Effector CD4-positive, alpha-beta T cell (primary cell): ENCODE measurements around the gene KIFAP3.
A peak's percentile ranks its signal among the peaks of the same experiment; 100 is the strongest.
"Not testable (repeated sequence)": the region's sequence is repeated elsewhere in the genome, so short reads cannot be mapped to it uniquely, and the experiment has no call there.

ENCODE experiments used
- DNase-seq: peaks from one replicate; pipeline ENCODE4 v3.0.0-alpha.2; 2020

KIFAP3 gene

DNA sequence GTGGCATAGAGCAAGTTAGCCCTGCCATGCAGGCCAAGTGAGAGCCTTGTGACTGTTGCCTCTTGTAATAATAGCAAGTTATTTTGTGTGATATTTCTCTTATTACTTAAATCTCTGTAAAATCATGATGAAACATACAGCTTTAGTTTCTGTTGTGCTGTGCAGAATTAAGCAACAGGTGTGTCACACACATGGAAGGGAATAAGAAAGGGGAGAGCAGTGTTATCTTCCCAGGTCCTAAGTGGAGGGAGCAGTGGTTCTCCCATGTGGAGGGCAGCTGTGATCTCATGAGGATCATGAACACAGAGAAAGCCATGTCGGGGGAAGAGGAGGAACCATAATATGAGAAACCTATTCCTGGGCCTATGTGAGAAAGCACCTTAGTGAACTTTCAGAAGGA is 155.6 kb downstream of the KIFAP3 start:
- DNase-seq, result no peak

DNA sequence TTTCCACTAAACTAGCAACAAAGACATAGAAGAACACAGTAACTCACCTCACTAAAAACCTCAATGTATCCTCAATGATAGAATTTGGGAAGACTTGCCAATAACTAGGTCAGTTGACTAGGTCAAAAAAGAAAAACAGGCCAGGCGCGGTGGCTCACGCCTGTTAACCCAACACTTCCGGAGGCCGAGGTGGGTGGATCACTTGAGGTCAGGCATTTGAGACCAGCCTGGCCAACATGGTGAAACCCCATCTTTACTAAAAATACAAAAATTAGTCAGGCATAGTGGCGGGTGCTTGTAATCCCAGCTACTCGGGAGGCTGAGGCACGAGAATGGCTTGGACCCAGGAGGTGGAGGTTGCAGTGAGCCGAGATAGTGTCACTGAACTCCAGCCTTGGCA is 156.3 kb downstream of the KIFAP3 start:
- DNase-seq, result not testable (repeated sequence)

DNA sequence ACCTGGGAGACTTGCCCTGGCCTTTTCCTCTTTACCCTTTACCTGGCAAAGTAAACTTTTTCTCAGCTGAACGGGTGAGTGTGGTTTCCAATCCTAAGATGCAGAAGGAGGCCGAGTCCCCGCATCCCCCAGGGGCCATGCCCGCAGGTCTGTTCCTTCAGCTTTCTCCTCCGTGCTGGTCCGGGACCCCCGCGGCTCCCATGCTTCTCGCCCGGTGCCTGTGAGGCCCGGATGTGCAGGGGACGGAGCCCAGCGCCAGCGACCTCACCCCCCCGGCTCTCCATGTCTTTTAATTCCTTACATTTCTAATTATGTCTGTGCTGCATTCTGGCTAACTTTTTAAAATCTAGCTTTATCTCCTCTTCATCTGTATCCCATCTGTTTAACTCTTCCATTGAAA is 159.3 kb downstream of the KIFAP3 start:
- DNase-seq, result no peak

DNA sequence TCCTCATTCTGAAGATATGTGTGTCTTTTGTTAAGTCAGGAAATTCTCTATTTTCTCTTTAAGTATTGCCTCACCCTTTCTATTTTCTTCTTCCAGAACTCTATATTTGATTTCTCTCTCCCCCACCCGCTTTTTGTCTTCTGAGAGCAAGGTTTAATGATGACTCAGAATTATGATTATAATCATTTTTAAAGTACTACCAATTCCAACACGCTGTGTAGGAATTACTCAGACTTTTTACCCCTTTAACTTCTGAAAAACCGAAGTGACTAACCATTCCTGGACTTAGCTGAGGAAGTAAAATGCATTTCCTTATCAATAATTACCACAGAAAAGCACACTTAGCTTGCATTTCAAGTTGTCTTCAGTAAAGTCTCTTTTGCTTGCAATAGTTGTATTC is 160.0 kb downstream of the KIFAP3 start:
- DNase-seq, result no peak

DNA sequence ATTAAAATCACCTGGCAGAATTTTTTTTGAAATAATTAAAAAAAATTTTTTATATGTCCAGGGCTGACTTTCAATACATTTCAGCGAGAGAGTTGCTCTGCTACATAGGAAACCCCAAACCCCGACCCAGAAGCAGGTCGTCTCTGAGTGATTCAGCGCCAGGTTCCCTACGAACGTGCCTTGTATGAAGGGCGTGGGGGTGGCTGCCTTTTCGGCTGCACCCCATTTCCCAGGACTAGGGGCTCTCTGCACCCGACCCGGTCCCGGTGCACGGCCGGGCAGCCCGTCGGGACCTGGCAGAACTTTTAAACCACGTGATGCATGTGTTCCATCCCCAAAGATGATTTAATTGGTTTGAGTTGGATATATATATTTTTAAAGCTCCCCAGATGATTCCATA is 165.0 kb downstream of the KIFAP3 start:
- no peak for DNase-seq

DNA sequence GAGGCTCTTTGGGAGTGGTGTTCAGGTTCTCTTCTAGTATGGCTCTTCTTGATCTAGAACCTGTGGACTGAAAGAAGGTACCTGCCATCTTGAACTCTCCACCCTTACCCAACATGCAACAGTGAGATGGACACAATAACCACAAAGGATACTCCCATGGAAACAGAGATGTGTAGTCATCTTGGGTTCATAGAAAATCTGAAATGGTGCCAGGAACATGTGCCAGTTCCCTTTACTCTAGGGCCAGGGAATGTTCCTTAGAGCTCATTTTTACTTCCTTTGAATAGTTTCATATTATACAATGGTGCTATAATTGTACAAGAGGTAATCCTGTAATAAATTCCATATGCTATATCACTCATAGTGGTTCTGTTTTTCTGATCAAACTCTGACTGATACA is 167.6 kb downstream of the KIFAP3 start:
- no peak for DNase-seq

DNA sequence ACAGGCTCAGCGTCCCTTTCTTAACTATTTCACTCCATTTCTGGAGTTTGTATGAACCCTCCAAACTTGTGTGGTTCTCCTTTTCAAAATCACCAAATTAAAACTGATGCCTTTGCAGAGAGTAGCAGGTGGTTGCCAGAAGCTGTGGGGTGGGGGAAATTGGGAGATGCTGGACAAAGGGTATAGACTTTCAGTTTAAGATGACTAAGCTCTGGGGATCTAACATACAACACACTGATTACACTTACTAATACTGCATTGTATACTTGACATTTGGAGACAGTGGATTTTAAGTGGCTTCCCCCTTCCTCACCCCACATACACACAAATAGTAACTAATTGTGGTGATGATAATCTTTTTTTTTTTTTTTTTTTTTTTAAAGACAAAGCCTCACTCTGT is 169.7 kb downstream of the KIFAP3 start:
- no peak for DNase-seq

DNA sequence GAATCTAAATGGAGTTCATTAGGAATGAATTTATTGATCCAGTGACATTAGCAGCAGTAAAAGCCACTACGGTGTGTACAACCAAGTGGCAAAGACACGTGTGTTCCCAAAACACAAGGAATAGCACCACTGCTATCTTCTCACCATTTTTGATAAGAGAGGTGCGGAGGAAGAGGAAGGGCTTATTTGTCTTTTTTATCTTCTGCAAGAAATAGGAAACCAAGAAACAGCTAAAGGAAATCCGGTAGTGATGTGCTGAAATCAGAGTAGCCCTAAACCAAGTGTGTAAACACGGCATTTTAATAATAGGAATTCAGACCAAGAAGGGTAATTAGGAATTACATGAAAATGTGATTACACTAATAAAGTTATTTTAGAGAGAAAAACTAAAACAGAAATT is 171.7 kb downstream of the KIFAP3 start:
- DNase-seq, result no peak

DNA sequence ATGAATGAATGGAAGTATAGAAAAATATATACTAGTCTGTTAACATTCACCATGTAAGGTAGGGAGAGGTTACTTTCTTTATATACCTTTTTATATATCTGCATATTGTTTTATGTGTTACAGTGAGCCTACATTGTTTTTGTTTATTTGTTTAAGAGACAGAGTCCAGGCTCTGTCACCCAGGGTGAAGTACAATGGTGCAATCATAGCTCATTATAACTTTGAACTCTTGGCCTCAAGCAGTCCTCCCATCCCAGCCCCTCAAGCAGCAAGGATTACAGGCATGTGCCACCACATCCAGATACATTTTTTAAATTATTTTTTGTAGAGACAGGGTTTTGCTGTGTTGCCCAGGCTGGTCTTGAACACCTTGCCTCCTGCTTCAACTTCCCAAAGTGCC is 173.4 kb downstream of the KIFAP3 start:
- no peak for DNase-seq

DNA sequence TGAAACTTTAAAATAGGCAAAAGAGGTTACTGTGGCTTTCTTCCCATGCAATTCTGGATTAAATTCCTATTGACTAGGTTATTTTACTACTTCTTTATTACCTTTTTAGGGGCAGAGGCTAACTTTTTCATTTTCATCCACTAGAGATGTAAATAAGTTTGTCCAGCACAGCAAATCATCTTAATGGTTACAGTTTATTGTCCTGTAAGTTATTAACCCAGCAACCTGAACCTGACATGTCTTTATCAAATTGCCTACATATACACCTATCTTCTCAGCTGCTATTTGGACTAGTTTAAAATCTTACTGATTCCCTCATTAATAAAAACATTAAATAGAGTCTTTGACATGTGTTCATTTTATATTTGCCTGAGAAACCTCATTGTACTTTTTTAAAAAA is 173.9 kb downstream of the KIFAP3 start:
- no peak for DNase-seq

DNA sequence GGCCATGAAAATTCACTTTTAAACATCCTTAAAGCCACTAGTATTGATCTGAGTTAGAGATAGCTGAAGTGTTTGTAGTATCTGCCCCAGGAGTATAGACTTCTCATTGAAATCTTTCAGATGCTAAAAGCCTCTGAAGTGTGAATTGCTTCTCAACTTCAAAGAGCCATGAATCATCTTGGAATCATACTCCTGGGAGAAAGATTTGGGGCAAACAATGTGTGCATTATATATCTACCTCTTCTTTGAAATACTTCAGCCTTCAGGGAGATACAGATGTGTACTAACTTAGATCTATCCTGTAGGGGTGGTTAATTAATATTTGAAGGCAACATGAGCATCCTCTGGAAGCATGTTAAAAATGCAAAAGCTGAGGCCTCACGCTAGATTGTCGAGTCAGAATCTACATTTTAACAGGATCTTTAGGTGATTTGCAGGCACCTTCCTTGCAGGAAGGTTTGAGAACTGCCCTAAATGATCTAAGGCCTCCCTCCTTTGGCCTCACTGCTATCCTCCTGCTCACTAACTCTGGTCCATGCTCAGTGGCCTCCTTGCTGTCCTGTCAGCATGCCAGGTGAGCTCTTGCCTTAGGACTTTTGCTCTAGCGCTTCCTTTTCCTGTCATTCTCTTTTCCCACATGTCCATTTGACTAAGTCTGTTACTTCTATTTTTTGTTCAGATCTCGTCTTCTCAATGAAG is 174.8 kb downstream of the KIFAP3 start:
- no peak for DNase-seq

DNA sequence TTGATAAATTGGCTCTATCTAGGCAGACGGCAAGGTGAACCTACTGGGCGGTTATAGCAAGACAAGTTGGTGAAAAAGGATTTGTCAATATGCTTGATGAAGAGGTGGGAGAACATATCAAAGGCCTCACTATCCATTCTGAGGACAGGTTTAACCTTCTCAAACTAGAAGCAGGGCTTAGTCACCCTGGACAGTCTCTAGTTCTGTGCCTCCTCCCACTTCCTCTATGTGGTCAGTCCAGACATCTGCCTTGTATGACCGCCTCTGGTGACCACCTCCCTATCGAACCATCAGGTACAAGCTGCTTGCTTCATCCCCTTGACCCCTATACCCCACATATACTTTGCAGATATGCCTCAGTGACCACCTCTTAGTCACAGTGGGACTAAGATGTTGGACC is 178.5 kb downstream of the KIFAP3 start:
- no peak for DNase-seq

DNA sequence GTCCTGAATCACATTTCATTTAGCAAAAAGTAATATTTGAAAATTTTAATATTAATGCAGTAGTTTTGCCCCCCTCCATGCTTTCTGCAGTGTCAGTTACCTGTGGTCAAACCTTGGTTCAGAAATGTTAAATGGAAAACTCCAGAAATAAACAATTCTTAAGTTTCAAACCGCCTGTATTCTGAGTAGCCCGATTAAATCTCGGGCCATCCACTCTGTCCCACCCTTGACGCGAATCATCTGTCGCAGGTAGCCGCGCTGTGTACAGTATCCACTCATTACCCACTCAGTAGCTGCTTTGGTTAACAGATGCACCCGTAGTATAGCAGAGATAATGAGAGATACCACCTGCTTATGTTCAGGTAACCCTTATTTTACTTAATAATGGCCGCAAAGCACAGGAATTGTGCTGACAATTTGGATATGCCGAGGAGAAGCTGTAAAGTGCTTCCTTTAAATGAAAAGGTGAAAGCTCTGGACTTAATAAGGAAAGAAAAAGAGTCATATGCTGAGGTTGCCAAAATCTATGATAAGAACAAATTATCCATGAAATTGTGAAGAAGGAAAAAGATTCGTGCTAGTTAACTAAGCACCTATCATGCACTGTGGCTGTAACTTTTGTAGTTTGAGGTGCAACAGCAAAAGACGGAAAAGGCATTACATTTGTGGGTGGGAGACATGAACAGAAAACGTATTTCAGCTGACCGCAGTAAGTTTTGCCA is 179.9 kb downstream of the KIFAP3 start:
- no peak for DNase-seq

DNA sequence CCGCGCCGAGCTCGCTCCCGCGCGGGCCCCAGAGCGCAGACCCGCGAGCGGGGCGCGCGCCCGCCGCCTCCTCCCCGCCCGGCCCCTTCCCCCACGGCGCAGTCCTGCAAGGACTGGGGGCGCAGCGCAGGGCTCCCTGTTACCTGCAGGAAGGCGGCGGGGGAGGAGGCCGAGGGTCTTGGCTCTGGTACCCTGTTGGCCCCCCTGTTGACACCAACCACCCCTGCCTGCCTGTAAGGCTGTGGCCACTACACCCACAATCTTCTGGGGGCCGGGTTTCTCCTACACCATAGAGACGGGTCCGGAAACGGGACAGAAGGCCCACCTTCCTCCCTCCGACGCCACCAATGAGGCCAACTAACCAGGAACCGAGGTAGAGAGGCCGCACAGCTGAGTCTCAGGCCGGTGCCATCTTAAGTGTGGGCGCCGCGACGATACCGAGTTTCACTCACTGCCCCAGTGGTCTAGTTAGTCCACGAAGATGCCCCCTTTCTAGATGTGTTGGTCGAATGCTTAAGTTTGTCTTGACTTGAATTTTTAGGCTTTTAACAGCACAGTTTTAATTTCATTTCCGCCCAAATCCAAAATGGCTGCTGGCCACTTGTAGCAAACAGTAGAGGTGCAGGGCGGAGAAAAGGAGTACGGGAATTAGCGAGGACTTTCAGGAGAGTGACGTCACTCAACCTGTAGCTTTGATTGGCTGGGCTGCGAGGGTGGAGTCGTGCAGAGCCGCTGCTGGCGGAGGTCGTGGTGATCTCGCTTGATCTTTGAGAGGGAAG is 180.7 kb downstream of the KIFAP3 start, which contains the start of gene SCYL3:
SCYL3 (minus strand) TSS at position 252 of the 779 bp plus-strand sequence. CDS start 5,056 bp downstream, outside the sequence.
- peak; percentile 87 for DNase-seq

DNA sequence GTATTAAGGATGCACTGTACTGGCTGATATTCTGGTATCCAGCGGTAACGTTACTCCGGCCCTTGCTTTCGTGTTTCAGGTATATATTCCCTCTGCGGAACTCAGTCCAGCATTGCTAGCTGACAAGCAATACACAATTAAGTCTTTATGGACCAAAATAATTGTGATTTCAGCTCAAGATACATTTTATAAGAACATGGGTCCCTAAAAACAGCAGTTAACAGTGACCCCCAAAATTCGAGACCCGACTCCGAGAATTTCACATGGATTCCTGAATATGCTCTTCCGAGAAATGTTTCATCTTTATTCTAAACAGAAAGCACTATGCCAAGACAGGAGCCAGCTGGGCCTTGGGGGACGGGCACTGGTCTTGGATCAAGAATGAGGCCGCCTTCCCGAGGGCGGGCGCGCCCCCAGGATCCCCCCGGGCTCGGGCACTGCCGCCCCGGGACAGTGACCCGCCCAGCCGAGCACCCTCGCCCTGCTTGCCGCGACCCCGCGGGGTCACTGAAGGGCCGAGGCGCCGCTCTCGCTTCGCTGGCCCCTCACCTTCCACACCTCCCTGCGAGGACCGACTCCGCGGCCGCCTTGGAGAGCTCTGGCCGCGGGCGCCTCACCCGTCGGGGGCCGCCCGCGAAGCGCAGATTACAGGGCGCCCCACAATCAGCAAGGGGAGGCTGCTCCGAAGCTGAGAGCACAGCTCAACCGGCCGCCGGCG is 181.4 kb downstream of the KIFAP3 start:
- no peak for DNase-seq

DNA sequence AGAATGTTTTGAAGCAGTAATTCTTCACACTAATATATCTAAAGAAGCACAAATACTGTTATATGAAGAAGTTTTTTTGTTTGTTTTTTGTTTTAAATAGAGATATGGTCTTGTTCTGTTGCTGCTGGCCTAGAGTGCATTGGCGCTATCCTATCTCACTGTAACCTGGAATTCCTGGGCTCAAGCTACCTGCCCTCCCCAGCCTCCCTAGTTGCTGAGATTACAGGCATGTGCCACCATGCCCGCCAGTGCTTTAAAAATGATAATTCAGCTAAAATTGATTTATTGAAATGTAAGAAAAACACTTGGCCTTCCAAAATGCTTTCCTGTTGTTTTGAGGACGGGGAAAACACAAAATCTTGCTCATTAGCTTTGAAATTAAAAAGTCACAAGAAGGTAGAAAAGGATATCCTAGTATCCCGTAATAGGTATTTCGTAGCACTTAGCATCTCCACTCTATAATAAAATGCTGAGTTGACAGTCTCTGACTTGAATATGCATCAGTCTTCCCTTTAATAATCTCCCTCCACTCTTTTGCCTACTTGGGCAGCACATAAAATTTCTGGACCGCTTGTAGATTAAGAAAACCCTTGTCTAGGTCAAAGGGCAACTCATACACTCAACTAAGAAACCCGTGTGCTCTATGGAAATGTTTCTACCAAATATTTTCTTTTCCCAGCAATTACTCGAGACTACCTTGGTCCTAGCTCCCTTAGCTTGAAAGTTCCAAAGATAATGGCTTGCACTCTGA is 182.1 kb downstream of the KIFAP3 start:
- no peak for DNase-seq

DNA sequence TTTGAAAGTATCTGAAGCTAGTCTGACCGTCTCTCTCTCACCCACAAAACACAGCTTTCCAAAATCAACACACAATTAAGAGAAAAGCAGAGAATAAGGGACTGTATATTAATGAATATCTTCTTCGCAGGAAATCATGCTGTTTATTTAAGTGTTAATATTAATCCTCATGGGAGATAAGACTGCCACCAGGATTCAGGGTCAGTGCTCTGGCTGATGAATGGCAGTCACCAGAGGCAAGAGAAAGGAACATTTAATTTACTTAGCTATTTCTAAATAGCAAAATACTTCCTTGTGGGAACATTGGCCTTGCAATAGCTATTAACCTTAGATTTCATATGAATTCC is 183.0 kb downstream of the KIFAP3 start:
- DNase-seq, result no peak

DNA sequence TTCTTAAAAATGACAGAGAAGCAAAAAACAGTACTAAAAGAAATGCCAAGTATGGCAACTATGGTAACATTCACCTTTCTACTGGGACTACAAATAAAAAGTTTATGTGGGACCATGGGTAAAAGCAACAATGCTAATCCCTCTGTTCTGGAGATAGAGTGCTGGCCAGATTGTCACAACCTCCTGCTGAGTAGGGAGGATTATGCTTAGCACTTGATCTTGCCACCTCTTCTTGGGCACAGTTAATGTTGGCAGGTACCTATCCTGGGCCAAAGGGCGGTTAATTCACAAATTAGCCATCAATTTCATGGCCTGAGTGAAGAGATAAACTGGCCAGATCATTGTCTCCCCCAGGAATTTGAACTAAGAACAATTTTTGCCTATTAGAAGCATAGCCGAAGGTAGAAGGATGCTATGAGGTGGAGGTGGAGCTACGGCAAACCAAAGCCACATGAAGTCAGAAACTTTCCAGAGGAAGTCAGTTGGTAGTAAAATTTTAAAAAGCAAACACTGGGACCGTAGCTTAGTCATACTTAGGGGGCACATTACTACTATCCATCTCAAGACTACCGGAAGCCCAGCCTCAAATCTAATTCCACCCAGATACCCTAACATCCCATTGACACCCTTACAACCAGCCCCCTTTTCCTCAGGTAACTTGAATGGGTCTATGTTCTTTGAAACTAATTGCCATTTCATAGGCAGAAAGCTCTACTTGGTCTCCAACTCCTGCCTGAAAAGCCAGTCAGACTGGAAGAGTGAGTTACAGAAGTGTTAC is 183.5 kb downstream of the KIFAP3 start:
- peak; percentile 29 for DNase-seq

DNA sequence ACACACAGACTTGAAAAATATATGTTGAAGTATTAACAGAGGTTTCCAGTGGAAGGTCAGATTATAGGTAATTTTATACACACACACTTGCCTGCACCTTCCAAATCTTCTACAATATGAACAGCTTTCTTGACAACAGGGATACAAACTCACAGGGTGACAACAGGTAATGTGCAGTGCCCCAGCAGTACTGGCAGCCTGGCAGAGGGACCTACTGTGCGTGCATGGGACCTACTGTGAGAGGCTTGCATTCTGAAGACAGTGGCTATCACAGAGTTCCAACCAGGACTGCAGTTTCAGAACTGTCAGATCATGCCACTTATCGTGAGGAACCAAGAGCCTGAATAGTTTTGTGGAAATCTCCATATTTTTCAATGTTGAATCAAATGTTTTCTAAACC is 184.6 kb downstream of the KIFAP3 start:
- no peak for DNase-seq

DNA sequence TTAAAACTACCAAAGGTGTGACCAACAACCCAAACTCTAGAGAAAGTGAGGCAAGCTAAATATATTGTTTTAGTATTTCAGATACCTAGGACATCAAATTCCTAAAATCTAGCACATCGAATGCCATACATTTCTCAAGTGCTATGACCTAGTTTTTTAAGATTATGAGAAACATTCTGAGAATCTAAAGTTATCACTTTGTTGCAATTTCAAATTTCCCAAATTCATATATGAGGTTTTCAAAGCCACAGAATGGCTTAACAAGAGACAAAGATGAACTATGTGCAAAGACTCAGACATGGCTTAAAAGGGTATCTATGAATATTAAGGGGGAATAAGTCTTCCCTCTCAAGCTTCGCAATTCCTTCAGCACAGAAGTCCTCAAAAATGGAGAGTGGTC is 187.6 kb downstream of the KIFAP3 start:
- DNase-seq, result no peak

DNA sequence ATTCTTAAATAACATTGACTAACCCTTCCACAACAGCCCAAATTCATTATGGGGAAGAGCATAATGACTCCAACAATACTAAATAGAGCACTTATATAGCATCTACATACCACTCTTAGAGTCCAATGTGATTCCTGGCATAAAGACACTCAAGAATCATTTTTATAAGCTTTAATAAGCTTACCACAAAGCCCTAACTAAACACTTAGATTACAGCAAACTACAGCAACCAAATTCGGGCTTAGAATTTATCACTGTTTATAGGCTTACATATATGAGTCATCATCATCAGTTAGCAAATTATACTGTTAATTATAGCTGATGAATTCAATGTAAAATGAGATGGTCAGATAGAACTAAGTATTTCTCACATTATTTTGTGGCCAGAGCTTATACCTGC is 188.1 kb downstream of the KIFAP3 start:
- no peak for DNase-seq

DNA sequence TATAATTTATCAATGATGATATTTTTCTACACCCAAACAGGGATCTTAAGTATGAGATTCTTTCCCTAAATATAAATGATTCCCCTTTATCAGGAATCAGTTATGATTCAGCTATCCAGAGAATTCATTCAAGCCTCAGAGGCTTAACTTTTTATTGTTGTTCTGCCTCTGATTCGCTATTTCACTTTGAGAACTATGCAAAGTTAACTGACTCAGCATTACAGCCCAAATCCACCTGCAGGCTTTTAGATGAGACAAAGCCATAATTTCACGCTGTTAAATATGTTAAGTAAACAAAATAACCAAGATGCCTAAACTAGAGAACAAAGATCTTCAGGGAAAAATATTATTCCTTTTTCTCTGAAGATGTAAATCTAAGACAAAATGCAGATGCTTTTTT is 189.3 kb downstream of the KIFAP3 start:
- DNase-seq, result no peak
